ENCODE results near the gene TTC4.

GRCh38 chr1:54683453-54683852 is 32.2 kb upstream of the TTC4 start:
- TF ChIP-seq CTCF (IDR thresholded peaks at IDR 0.05) (no peak), POLR2A (IDR thresholded peaks at IDR 0.05) (no peak), EP300 (IDR thresholded peaks at IDR 0.05) (no peak)

Data from tibial nerve (tissue), 4 donors.